Lower leg skin (tissue), 4 donors: ENCODE data around the gene CYTH3. TPM values are rescaled to one million over a fixed set of nuclear protein-coding genes. Genes with fewer than 3 reads are reported as not detected.

Experiments used
- DNase-seq, 2 donors: peaks; one replicate each; pipeline ENCODE4 v3.0.0-alpha.2; 2019; ENCODE audit warnings: low spot score in 2 of 2
- H3K4me3 ChIP-seq: fragments of 200-600 bp; sonication (generic); 2 replicates; pipeline ENCODE4 v1.5.1; 2017; ENCODE audit warnings: mild to moderate bottlenecking, low read depth; ENCODE audit not compliant: poor library complexity, severe bottlenecking
- CTCF ChIP-seq, 3 donors: fragments of 450-650 bp; IDR thresholded peaks; one replicate each; pipeline ENCODE4 v1.5.1; 2016; ENCODE audit warnings: antibody characterized with exemption in 3 of 3, mild to moderate bottlenecking in 3 of 3, moderate library complexity in 2 of 3
- POLR2A ChIP-seq, 2 donors: fragments of 450-650 bp; IDR thresholded peaks; one replicate each; pipeline ENCODE4 v1.6.1; 2016 to 2017; ENCODE audit warnings: antibody characterized with exemption in 2 of 2, mild to moderate bottlenecking in 1 of 2, moderate library complexity in 1 of 2
- WGBS, 2 donors: methylation state at CpG; one replicate each; pipeline ENCODE4 v1.1.5; 2018; 5-methylcytosine and 5-hydroxymethylcytosine counted together
- intact Hi-C: fragments of 100-400 bp; cut with DNase I; formaldehyde crosslinking; loops from one replicate; pipeline ENCODE4 v1.15.0; 2023; ENCODE audit warnings: low total_unique reads
- total RNA-seq, 4 donors: library from RNA; depleted of rRNA; stranded (reverse); fragments of >200 nt; gene quantifications; one replicate each; pipeline ENCODE4 v1.1.0, GENCODE V29; 2016

CYTH3 gene
- total RNA-seq, 4 donors from 2014 or later: 40.3 to 108 (median 44.7) TPM

DNA sequence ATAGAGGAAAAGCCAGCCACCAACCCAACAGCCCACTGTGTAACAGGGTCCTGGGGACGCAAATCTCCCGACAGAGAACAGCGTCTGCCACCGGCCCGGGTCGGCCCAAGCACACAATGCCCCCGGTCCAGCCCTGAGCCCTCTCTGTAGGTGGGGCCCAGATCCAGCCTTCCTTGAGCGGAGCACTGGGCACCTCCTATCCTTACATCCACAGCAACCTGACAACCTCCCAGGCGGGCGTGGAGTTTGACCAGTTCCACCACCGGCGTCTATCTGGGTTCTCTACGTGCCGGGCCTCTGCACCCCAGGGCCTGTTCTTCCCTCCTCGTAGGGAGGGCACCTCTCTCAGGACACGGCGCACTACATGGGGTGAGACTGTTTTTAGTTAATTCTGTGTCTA is 109.0 kb downstream of the CYTH3 start:
- 84 to 94% methylated on average over 12 to 17 of the region's 17 CpGs for WGBS, 2 donors
- TF ChIP-seq POLR2A (IDR thresholded peaks at IDR 0.05): no peak
- no peak for TF ChIP-seq CTCF (IDR thresholded peaks at IDR 0.05)
- intact Hi-C loops: loop anchor here (10.0 kb wide), 1 partner anchor 161 kb away; no protein-coding TSS in a partner anchor
- DNase-seq: peak in 1 of 2 donors; percentile 81
- no peak overlapping the region for H3K4me3 ChIP-seq

GRCh38 chr7:6162650-6163366 is 109.6 kb downstream of the CYTH3 start:
- TF ChIP-seq POLR2A (IDR thresholded peaks at IDR 0.05) (no peak), CTCF (IDR thresholded peaks at IDR 0.05) (no peak)
- intact Hi-C loops: loop anchor here (10.0 kb wide), 1 partner anchor 162 kb away; no protein-coding TSS in a partner anchor
- WGBS, 2 donors: 85 to 89% methylated on average over 17 to 18 of the region's 18 CpGs
- H3K4me3 ChIP-seq: no peak overlapping the region
- peak in 1 of 2 donors; percentile 61 for DNase-seq

DNA sequence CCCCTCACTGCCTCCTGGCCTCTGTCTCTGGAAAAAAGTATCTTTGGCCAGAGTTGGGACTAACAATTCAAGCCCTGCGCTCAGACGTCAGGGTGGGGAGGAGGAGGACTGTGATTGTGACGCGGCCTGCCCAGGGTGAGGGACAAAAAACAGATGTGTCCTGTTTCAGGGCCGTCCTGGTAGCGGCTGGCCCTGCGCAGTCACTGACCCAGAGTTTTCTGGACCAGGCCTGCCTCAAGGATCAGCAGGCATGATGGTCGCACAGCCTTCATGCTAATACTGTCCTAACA is 110.1 kb downstream of the CYTH3 start:
- DNase-seq: peak in 1 of 2 donors; percentile 85
- H3K4me3 ChIP-seq: no peak overlapping the region
- 49 to 76% methylated on average over 5 to 8 of the region's 8 CpGs for WGBS, 2 donors
- intact Hi-C loops: loop anchor here (10.0 kb wide), 1 partner anchor 163 kb away; no protein-coding TSS in a partner anchor
- TF ChIP-seq POLR2A (IDR thresholded peaks at IDR 0.05) (no peak), CTCF (IDR thresholded peaks at IDR 0.05) (no peak)

DNA sequence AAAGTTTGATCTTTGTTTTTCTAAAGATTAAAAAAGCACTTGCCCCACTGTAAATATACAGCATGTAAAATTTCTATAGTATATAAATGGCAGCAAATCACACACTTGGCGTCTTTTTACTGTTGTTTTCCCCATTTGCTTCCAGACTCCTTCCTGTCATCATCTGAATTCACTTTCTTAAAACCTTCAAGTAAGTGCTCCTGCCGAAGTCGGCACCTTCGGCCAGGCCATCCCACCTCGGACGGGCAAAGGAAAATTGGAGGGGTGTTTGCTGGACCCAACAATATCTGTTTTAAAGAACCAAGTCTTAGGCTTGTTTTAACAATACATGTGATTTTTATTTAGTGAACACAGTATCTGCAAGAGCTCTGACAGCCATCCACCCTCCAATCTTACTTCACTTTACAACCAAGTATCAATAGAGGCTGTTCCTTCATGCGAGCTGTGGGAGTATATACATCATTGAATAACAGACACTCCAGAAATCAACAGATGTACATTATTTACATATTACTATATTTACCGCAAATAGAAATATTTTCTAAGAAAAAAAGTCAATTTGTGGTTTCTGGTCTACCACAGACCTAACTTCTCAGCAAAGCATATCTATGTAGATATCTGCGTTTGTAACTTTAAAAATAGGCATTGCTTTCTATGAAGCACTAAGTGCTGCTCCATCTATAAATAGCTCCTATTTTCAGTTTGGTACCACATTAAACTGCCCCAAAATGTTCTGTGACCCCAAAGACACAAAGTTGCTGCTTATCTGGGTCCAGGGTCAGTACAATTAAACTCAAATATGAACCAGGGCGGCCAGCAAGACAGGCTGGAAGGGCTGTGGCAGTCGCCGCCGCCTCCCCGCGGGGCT is 110.7 kb downstream of the CYTH3 start:
- intact Hi-C loops: loop anchor here (10.0 kb wide), 1 partner anchor 163 kb away; no protein-coding TSS in a partner anchor

GRCh38 chr7:6160191-6160623 is 112.2 kb downstream of the CYTH3 start:
- peak; percentile 43 to 89 for DNase-seq
- no peak overlapping the region for H3K4me3 ChIP-seq
- WGBS, 2 donors: 31 to 37% methylated on average over 15 of the region's 15 CpGs
- TF ChIP-seq POLR2A (IDR thresholded peaks at IDR 0.05) (no peak), CTCF (IDR thresholded peaks at IDR 0.05) (no peak)
- intact Hi-C loops: loop anchor here (10.0 kb wide), 1 partner anchor 165 kb away; no protein-coding TSS in a partner anchor

More for the DNA sequence above, 110.7 kb downstream of the CYTH3 start:
- TF ChIP-seq POLR2A (IDR thresholded peaks at IDR 0.05) (no peak), CTCF (IDR thresholded peaks at IDR 0.05) (no peak)
- WGBS, 2 donors: 68 to 89% methylated on average over 15 of the region's 15 CpGs
- peak in 1 of 2 donors; percentile 15 for DNase-seq
- no peak overlapping the region for H3K4me3 ChIP-seq
